Measurements from ENCODE around the gene CPNE9.

CPNE9 gene

GRCh38 chr3:9715764-9716437, 12.3 kb downstream of the CPNE9 start:
- H3K9me3 Mint-ChIP-seq: no peaks in the 10 kb centered on the region
- ATAC-seq (ENCODE audit: low read depth) (no peak), DNase-seq (ENCODE audit: low spot score in 2 of 2) (no peak)
- no peak overlapping the region for H3K4me3 Mint-ChIP-seq
- peaks cover 13% of the 10 kb centered on the region for H3K27me3 Mint-ChIP-seq
- no peaks in the 10 kb centered on the region for H3K4me1 Mint-ChIP-seq
- H3K36me3 Mint-ChIP-seq: peaks cover 4% of the 10 kb centered on the region
- H3K27ac Mint-ChIP-seq: no peak overlapping the region

DNA sequence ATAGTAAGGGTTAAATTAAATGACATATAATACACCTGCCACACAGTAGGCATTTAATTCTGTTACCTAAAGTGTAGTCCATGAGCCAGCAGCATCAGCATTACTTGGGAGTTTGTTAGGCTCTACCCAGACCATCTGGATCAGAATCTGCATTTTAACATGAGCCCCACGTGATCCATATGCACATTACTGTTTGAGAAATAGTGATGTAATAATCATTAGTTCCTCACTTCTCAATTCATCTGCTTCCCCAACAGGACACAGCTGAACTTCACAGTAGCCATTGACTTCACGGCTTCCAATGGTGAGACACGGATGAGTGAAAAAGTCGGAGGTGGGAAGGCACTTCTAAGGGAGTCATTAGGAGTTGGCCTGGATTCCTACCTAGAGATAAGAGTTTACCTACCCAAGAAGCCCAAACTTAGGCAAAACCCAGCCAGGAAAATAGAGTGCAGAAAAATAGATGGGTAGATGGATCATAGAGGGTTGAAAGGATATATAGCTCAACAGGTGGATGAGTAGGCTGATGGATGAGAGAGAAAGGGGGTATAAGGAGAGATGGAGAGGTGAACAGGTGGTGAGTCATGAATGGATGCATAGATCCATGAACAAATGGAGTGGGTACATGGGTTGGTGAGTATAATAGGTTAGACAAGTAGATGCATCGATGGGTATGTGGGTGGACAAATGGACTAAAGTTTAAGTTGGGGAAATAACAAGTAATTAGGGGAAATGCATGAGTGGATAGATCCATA, 13.3 kb downstream of the CPNE9 start:
- ATAC-seq (ENCODE audit: low read depth) (no peak), DNase-seq (ENCODE audit: low spot score in 2 of 2) (no peak)
- Mint-ChIP-seq H3K9me3 (no peaks in the 10 kb centered on the region), H3K4me3 (no peak overlapping the region), H3K27me3 (peaks cover 13% of the 10 kb centered on the region), H3K36me3 (peaks cover 4% of the 10 kb centered on the region), H3K4me1 (peaks cover 4% of the 10 kb centered on the region), H3K27ac (no peak overlapping the region)

GRCh38 chr3:9717563-9717962, 13.9 kb downstream of the CPNE9 start:
- H3K36me3 Mint-ChIP-seq: peaks cover 4% of the 10 kb centered on the region
- H3K4me1 Mint-ChIP-seq: peaks cover 4% of the 10 kb centered on the region
- H3K9me3 Mint-ChIP-seq: no peaks in the 10 kb centered on the region
- no peak for DNase-seq (ENCODE audit: low spot score in 2 of 2)
- H3K27ac Mint-ChIP-seq: no peak overlapping the region
- no peak overlapping the region for H3K4me3 Mint-ChIP-seq
- peaks cover 13% of the 10 kb centered on the region for H3K27me3 Mint-ChIP-seq
- no peak for ATAC-seq (ENCODE audit: low read depth)

DNA sequence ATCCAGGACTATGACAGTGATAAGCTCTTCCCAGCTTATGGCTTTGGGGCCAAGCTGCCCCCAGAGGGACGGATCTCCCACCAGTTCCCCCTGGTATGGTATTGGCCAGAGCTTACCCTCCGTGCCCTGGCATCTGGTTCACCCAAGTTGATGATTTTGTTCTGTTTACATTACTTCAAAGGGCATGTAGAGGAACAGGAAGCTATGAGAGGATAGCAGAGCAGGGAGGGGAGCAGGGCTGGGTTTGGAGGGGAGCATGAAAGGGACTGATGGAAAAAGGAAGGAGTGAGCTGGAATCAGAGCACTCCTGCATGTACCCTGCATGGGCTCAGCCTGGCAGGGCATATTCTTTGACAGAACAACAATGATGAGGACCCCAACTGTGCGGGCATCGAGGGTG, 14.5 kb downstream of the CPNE9 start:
- DNase-seq (ENCODE audit: low spot score in 2 of 2): no peak
- Mint-ChIP-seq H3K27me3 (peaks cover 12% of the 10 kb centered on the region), H3K9me3 (no peaks in the 10 kb centered on the region), H3K4me1 (peaks cover 4% of the 10 kb centered on the region), H3K27ac (no peak overlapping the region), H3K36me3 (peaks cover 3% of the 10 kb centered on the region), H3K4me3 (no peak overlapping the region)
- no peak for ATAC-seq (ENCODE audit: low read depth)

- H3K27me3 Mint-ChIP-seq: peaks cover 8% of the 10 kb centered on the region
- H3K4me3 Mint-ChIP-seq: no peak overlapping the region
- H3K27ac Mint-ChIP-seq: no peak overlapping the region
- no peaks in the 10 kb centered on the region for H3K36me3 Mint-ChIP-seq
- no peaks in the 10 kb centered on the region for H3K9me3 Mint-ChIP-seq
- H3K4me1 Mint-ChIP-seq: peaks cover 4% of the 10 kb centered on the region
- DNase-seq (ENCODE audit: low spot score in 2 of 2): no peak
- peak; percentile 39 for ATAC-seq (ENCODE audit: low read depth)
Observed at GRCh38 chr3:9721015-9721699, 17.5 kb downstream of the CPNE9 start.

DNA sequence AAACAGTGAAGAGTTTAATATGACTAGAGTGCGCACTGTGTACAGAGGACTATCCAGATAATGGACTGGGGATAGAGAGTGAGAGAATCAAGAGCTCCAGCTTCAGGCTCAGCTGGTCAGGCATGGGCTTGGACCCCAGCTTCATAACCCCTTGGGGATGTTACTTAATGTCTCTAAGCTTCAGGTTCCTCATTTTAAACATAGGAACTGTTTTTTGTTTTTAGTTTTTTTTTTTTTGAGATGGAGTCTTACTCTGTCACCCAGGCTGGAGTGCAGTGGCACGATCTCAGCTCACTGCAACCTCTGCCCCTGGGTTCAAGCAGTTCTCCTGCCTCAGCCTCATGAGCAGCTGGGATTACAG, 18.0 kb downstream of the CPNE9 start:
- no peak for DNase-seq (ENCODE audit: low spot score in 2 of 2)
- H3K27me3 Mint-ChIP-seq: peaks cover 8% of the 10 kb centered on the region
- peaks cover 4% of the 10 kb centered on the region for H3K4me1 Mint-ChIP-seq
- no peaks in the 10 kb centered on the region for H3K9me3 Mint-ChIP-seq
- no peak overlapping the region for H3K27ac Mint-ChIP-seq
- H3K4me3 Mint-ChIP-seq: no peak overlapping the region
- H3K36me3 Mint-ChIP-seq: no peaks in the 10 kb centered on the region
- ATAC-seq (ENCODE audit: low read depth): peak; percentile 55

DNA sequence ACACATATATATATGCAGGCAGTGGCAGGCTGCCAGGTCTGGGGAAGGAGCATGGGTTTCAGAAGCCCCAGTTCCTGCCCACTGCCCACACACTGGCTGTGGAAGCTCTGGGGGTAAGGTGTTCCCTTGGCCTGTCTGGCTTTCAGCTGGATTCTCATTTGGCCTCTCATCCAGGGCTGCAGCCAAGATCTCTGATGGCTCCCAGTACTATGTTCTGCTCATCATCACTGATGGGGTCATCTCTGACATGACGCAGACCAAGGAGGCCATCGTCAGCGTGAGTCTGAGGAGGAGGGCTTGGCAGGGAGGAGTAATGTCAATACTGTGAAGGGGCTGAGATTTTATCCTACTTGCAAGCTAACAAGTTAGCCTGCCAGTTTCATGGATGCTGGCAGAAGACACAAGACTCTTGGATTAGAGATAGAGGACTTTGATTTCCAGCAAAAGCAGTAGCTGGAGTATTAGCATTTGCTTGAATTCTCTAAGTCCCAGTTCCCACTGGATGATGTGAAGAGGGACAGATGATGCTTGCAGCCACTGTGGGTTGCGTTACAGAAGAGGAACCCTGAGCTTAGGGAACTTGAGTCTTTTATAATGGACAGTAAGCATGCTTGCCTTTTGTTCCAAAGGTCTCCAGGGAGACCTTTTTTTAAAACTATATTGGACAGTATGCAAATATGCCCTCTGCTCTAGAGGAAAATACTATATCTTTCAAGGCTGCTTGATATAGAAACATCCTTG, 22.3 kb downstream of the CPNE9 start:
- Mint-ChIP-seq H3K4me1 (peaks cover 24% of the 10 kb centered on the region), H3K27me3 (peaks cover 1% of the 10 kb centered on the region), H3K9me3 (no peaks in the 10 kb centered on the region), H3K36me3 (no peaks in the 10 kb centered on the region), H3K4me3 (no peak overlapping the region), H3K27ac (no peak overlapping the region)
- ATAC-seq (ENCODE audit: low read depth) (no peak), DNase-seq (ENCODE audit: low spot score in 2 of 2) (no peak)

DNA sequence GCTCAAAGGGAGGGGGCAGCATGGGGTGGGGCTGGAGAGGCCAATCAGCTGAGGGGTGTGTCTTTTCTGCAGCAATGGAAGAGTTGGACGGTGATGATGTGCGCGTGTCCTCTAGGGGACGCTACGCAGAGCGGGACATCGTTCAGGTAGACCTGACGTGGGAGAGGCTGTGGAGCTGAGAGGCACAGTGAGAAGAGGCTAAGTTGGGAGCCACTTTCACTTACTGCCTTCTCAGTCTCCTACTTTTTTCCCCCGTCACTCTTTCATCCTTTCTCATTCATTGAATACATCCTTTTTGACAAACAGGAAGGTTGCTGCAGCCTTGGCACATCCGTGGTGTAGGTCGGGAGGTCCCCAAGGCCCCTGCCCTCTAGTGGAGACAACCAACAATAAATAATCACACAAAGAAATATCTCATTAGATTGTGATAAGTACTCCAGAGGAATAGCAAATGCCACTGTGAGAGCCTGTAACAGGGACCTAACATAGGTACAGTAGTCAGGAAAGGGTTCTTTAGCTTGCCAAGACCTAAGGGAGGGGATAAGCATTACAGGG, 23.5 kb downstream of the CPNE9 start:
- H3K4me1 Mint-ChIP-seq: peaks cover 21% of the 10 kb centered on the region
- DNase-seq (ENCODE audit: low spot score in 2 of 2): peak; percentile 35 to 52

DNA sequence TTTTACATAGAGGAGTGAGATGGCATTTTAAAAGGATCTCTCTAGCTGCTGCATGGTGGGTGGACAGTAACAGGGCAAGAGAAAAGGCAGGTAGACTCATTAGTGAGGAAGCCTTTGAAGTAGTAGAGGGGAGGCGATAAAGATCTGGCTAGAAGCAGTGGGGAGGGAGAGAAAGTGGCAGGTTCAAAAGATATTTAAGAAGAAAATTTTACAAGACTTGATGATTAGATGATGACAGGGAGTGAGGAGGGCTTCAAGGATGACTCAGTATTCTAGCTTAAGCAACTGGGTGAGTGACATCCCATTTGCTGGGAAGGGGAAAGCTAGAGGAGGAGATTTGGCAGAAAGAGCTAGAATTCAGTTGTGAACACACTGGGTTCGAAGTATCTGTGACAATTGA, 24.1 kb downstream of the CPNE9 start:
- H3K27ac Mint-ChIP-seq: no peak overlapping the region
- H3K36me3 Mint-ChIP-seq: no peaks in the 10 kb centered on the region
- DNase-seq (ENCODE audit: low spot score in 2 of 2): no peak
- peaks cover under 1% of the 10 kb centered on the region for H3K27me3 Mint-ChIP-seq
- ATAC-seq (ENCODE audit: low read depth): no peak
- H3K4me3 Mint-ChIP-seq: no peak overlapping the region
- no peaks in the 10 kb centered on the region for H3K9me3 Mint-ChIP-seq
- H3K4me1 Mint-ChIP-seq: peaks cover 26% of the 10 kb centered on the region

More for the DNA sequence above, 23.5 kb downstream of the CPNE9 start:
- no peaks in the 10 kb centered on the region for H3K36me3 Mint-ChIP-seq
- H3K27ac Mint-ChIP-seq: peak overlapping the region; percentile 10
- peak; percentile 26 for ATAC-seq (ENCODE audit: low read depth)
- H3K4me3 Mint-ChIP-seq: peak overlapping the region; percentile 71
- peaks cover 1% of the 10 kb centered on the region for H3K27me3 Mint-ChIP-seq
- H3K9me3 Mint-ChIP-seq: no peaks in the 10 kb centered on the region

- Mint-ChIP-seq H3K27me3 (no peaks in the 10 kb centered on the region), H3K4me1 (peaks cover 35% of the 10 kb centered on the region), H3K36me3 (no peaks in the 10 kb centered on the region), H3K9me3 (no peaks in the 10 kb centered on the region), H3K27ac (no peak overlapping the region), H3K4me3 (peak overlapping the region; percentile 6)
- DNase-seq (ENCODE audit: low spot score in 2 of 2) (no peak), ATAC-seq (ENCODE audit: low read depth) (no peak)
Observed at GRCh38 chr3:9729419-9729818, 25.8 kb downstream of the CPNE9 start.

DNA sequence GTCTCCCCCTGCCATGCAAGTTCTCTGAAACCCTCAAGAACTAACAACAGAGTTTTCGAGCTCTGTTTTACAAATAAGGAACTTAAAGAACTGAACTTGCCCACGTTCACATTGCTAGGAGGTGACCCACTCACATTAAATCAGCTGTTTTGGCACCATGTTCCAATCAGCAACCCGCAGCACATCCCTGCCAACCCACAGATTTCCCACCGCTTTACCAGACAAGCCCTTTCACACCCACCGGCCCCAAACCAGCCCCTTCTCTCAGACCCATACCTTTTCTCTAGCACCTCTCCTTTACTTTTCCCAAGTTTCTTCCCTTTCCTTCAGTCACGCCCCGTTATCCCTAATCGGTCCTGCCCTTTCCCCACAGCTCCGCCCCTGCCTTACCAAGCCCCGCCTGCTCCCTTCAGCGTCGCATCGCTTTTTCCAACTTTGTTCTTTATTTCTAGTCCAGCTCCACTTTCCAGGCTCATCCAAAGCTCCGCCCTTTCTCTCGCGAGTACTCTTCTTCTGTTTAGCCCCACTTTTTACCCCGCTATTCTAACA, 27.1 kb downstream of the CPNE9 start:
- peak overlapping the region; percentile 93 for H3K27ac Mint-ChIP-seq
- H3K36me3 Mint-ChIP-seq: peaks cover 2% of the 10 kb centered on the region
- H3K9me3 Mint-ChIP-seq: no peaks in the 10 kb centered on the region
- DNase-seq (ENCODE audit: low spot score in 2 of 2): no peak
- H3K27me3 Mint-ChIP-seq: no peaks in the 10 kb centered on the region
- H3K4me3 Mint-ChIP-seq: peak overlapping the region; percentile 99
- ATAC-seq (ENCODE audit: low read depth): peak; percentile 26
- H3K4me1 Mint-ChIP-seq: peaks cover 35% of the 10 kb centered on the region

- no peaks in the 10 kb centered on the region for H3K27me3 Mint-ChIP-seq
- H3K4me1 Mint-ChIP-seq: peaks cover 38% of the 10 kb centered on the region
- H3K4me3 Mint-ChIP-seq: peak within 1 kb of the TSS; percentile 99
- ATAC-seq (ENCODE audit: low read depth): peak; percentile 90
- peaks cover 5% of the 10 kb centered on the region for H3K36me3 Mint-ChIP-seq
- no peaks in the 10 kb centered on the region for H3K9me3 Mint-ChIP-seq
- H3K27ac Mint-ChIP-seq: peak within 1 kb of the TSS; percentile 93
- peak; percentile 96 to 97 for DNase-seq (ENCODE audit: low spot score in 2 of 2)
Observed at GRCh38 chr3:9731206-9732079, 27.8 kb downstream of the CPNE9 start, which contains the start of gene BRPF1. Gene BRPF1, plus strand, starts transcription at chr3:9731735. Its CDS starts 2,406 bp downstream, at chr3:9734141.
